ENCODE results near the gene ZFPL1. TPM values are rescaled to one million over a fixed set of nuclear protein-coding genes. Genes with fewer than 3 reads are reported as not detected.

The ZFPL1 gene
- total and polyA plus RNA-seq, 9 of the 15 experiments (the other 6 are each of a cell fraction or from before 2014, with no cell fraction given), result 3.7 to 37.5 (median 22.7) TPM

Small RNAs within 50 kb of the gene (microRNA-seq; reads per million reads assigned to microRNA genes)
- not detected for gene MIR6751 (ENCODE audit: borderline microRNAs expressed)

Small RNAs within 50 kb of the gene (small RNA-seq; reads per million reads assigned to genes)
- not detected for gene SNX15

Other genes starting within 250 kb of the ZFPL1 start
Only the 7 nearest of the 23 such genes appear.
- 0.16 TPM in 1 of 2 replicates, not detected in the other for gene NAALADL1, start 25.7 kb upstream of the ZFPL1 start, total RNA-seq (2014; rRNA removed)
- gene NAALADL1, start 25.7 kb upstream of the ZFPL1 start, total RNA-seq (2014; rRNA removed; fragmentation: Illumina TruSeq; extraction: Trizol), result not detected in 2 replicates
- gene NAALADL1, start 25.7 kb upstream of the ZFPL1 start, total RNA-seq (2015; rRNA removed; fragmentation: Illumina TruSeq; extraction: Trizol), result 0.07 TPM in 1 of 2 replicates, not detected in the other
- gene NAALADL1, start 25.7 kb upstream of the ZFPL1 start, total RNA-seq (2021), result 0.22 and 0.38 TPM in 2 replicates
- gene NAALADL1, start 25.7 kb upstream of the ZFPL1 start, polyA plus RNA-seq (2011; rRNA removed), result 0.06 and 0.16 TPM in 2 replicates
- gene NAALADL1, start 25.7 kb upstream of the ZFPL1 start, polyA plus RNA-seq (2014; fragmentation: Illumina TruSeq; extraction: Trizol), result 0.27 and 0.29 TPM in 2 replicates
- gene NAALADL1, start 25.7 kb upstream of the ZFPL1 start, polyA plus RNA-seq (2014; fragmentation: Nextera tagmentation; extraction: Ambion mirVana), result not detected
- gene NAALADL1, start 25.7 kb upstream of the ZFPL1 start, polyA plus RNA-seq (2014; rRNA removed), result 0.07 and 0.72 TPM in 2 replicates
- gene CDCA5, start 182 bp upstream of the ZFPL1 start, total RNA-seq (2014; rRNA removed), result 64.6 and 70.3 TPM in 2 replicates
- 48.2 and 50.0 TPM in 2 replicates for gene CDCA5, start 182 bp upstream of the ZFPL1 start, total RNA-seq (2014; rRNA removed; fragmentation: Illumina TruSeq; extraction: Trizol)
- 66.1 and 68.2 TPM in 2 replicates for gene CDCA5, start 182 bp upstream of the ZFPL1 start, total RNA-seq (2015; rRNA removed; fragmentation: Illumina TruSeq; extraction: Trizol)
- gene CDCA5, start 182 bp upstream of the ZFPL1 start, total RNA-seq (2021), result 89.9 and 94.3 TPM in 2 replicates
- 50.5 and 51.8 TPM in 2 replicates for gene CDCA5, start 182 bp upstream of the ZFPL1 start, polyA plus RNA-seq (2011; rRNA removed)
- 83.2 and 85.1 TPM in 2 replicates for gene CDCA5, start 182 bp upstream of the ZFPL1 start, polyA plus RNA-seq (2014; fragmentation: Illumina TruSeq; extraction: Trizol)
- gene CDCA5, start 182 bp upstream of the ZFPL1 start, polyA plus RNA-seq (2014; fragmentation: Nextera tagmentation; extraction: Ambion mirVana), result 10 to 100 TPM; 18.9 to 25.5 TPM
- gene CDCA5, start 182 bp upstream of the ZFPL1 start, polyA plus RNA-seq (2014; rRNA removed), result 85.2 and 86.6 TPM in 2 replicates
- gene VPS51, start 12.0 kb downstream of the ZFPL1 start, total RNA-seq (2014; rRNA removed), result 143 and 215 TPM in 2 replicates
- 16.9 and 20.6 TPM in 2 replicates for gene VPS51, start 12.0 kb downstream of the ZFPL1 start, total RNA-seq (2014; rRNA removed; fragmentation: Illumina TruSeq; extraction: Trizol)
- gene VPS51, start 12.0 kb downstream of the ZFPL1 start, total RNA-seq (2015; rRNA removed; fragmentation: Illumina TruSeq; extraction: Trizol), result 40.6 and 46.8 TPM in 2 replicates
- 89.3 and 103 TPM in 2 replicates for gene VPS51, start 12.0 kb downstream of the ZFPL1 start, total RNA-seq (2021)
- 49.7 and 83.5 TPM in 2 replicates for gene VPS51, start 12.0 kb downstream of the ZFPL1 start, polyA plus RNA-seq (2011; rRNA removed)
- gene VPS51, start 12.0 kb downstream of the ZFPL1 start, polyA plus RNA-seq (2014; fragmentation: Illumina TruSeq; extraction: Trizol), result 22.2 and 49.8 TPM in 2 replicates
- gene VPS51, start 12.0 kb downstream of the ZFPL1 start, polyA plus RNA-seq (2014; fragmentation: Nextera tagmentation; extraction: Ambion mirVana), result 1 to 10 TPM; 1.8 to 2.9 TPM
- gene VPS51, start 12.0 kb downstream of the ZFPL1 start, polyA plus RNA-seq (2014; rRNA removed), result 73.2 and 126 TPM in 2 replicates
- 18.6 and 20.6 TPM in 2 replicates for gene TM7SF2, start 27.6 kb downstream of the ZFPL1 start, total RNA-seq (2014; rRNA removed)
- gene TM7SF2, start 27.6 kb downstream of the ZFPL1 start, total RNA-seq (2014; rRNA removed; fragmentation: Illumina TruSeq; extraction: Trizol), result 3.2 and 3.7 TPM in 2 replicates
- gene TM7SF2, start 27.6 kb downstream of the ZFPL1 start, total RNA-seq (2015; rRNA removed; fragmentation: Illumina TruSeq; extraction: Trizol), result 7.0 and 7.9 TPM in 2 replicates
- gene TM7SF2, start 27.6 kb downstream of the ZFPL1 start, total RNA-seq (2021), result 21.4 and 21.8 TPM in 2 replicates
- gene TM7SF2, start 27.6 kb downstream of the ZFPL1 start, polyA plus RNA-seq (2011; rRNA removed), result 14.6 and 35.3 TPM in 2 replicates
- 14.3 and 18.6 TPM in 2 replicates for gene TM7SF2, start 27.6 kb downstream of the ZFPL1 start, polyA plus RNA-seq (2014; fragmentation: Illumina TruSeq; extraction: Trizol)
- gene TM7SF2, start 27.6 kb downstream of the ZFPL1 start, polyA plus RNA-seq (2014; fragmentation: Nextera tagmentation; extraction: Ambion mirVana), result 1 to 10 TPM; 1.2 to 1.4 TPM
- gene TM7SF2, start 27.6 kb downstream of the ZFPL1 start, polyA plus RNA-seq (2014; rRNA removed), result 20.4 and 22.0 TPM in 2 replicates
- 39.0 and 49.0 TPM in 2 replicates for gene ZNHIT2, start 33.5 kb downstream of the ZFPL1 start, total RNA-seq (2014; rRNA removed)
- gene ZNHIT2, start 33.5 kb downstream of the ZFPL1 start, total RNA-seq (2014; rRNA removed; fragmentation: Illumina TruSeq; extraction: Trizol), result 0.35 and 0.76 TPM in 2 replicates
- 7.0 and 8.6 TPM in 2 replicates for gene ZNHIT2, start 33.5 kb downstream of the ZFPL1 start, total RNA-seq (2015; rRNA removed; fragmentation: Illumina TruSeq; extraction: Trizol)
- 27.2 and 29.6 TPM in 2 replicates for gene ZNHIT2, start 33.5 kb downstream of the ZFPL1 start, total RNA-seq (2021)
- 2.5 and 3.7 TPM in 2 replicates for gene ZNHIT2, start 33.5 kb downstream of the ZFPL1 start, polyA plus RNA-seq (2011; rRNA removed)
- 0.59 and 2.9 TPM in 2 replicates for gene ZNHIT2, start 33.5 kb downstream of the ZFPL1 start, polyA plus RNA-seq (2014; fragmentation: Illumina TruSeq; extraction: Trizol)
- gene ZNHIT2, start 33.5 kb downstream of the ZFPL1 start, polyA plus RNA-seq (2014; fragmentation: Nextera tagmentation; extraction: Ambion mirVana), result under 1 TPM; 0.08 to 0.20 TPM
- gene ZNHIT2, start 33.5 kb downstream of the ZFPL1 start, polyA plus RNA-seq (2014; rRNA removed), result 23.4 and 24.3 TPM in 2 replicates
- 1,447 and 1,737 TPM in 2 replicates for gene FAU, start 37.9 kb downstream of the ZFPL1 start, total RNA-seq (2014; rRNA removed)
- 702 and 715 TPM in 2 replicates for gene FAU, start 37.9 kb downstream of the ZFPL1 start, total RNA-seq (2014; rRNA removed; fragmentation: Illumina TruSeq; extraction: Trizol)
- gene FAU, start 37.9 kb downstream of the ZFPL1 start, total RNA-seq (2015; rRNA removed; fragmentation: Illumina TruSeq; extraction: Trizol), result 990 and 995 TPM in 2 replicates
- 1,380 and 1,521 TPM in 2 replicates for gene FAU, start 37.9 kb downstream of the ZFPL1 start, total RNA-seq (2021)
- 562 and 568 TPM in 2 replicates for gene FAU, start 37.9 kb downstream of the ZFPL1 start, polyA plus RNA-seq (2011; rRNA removed)
- gene FAU, start 37.9 kb downstream of the ZFPL1 start, polyA plus RNA-seq (2014; fragmentation: Illumina TruSeq; extraction: Trizol), result 942 and 1,036 TPM in 2 replicates
- gene FAU, start 37.9 kb downstream of the ZFPL1 start, polyA plus RNA-seq (2014; fragmentation: Nextera tagmentation; extraction: Ambion mirVana), result 100 to 1,000 TPM; 433 to 575 TPM
- gene FAU, start 37.9 kb downstream of the ZFPL1 start, polyA plus RNA-seq (2014; rRNA removed), result 1,498 and 1,827 TPM in 2 replicates
- 129 and 180 TPM in 2 replicates for gene MRPL49, start 38.1 kb downstream of the ZFPL1 start, total RNA-seq (2014; rRNA removed)
- 65.5 and 74.3 TPM in 2 replicates for gene MRPL49, start 38.1 kb downstream of the ZFPL1 start, total RNA-seq (2014; rRNA removed; fragmentation: Illumina TruSeq; extraction: Trizol)
- 78.2 and 83.1 TPM in 2 replicates for gene MRPL49, start 38.1 kb downstream of the ZFPL1 start, total RNA-seq (2015; rRNA removed; fragmentation: Illumina TruSeq; extraction: Trizol)
- gene MRPL49, start 38.1 kb downstream of the ZFPL1 start, total RNA-seq (2021), result 86.8 and 88.5 TPM in 2 replicates
- 96.1 and 97.2 TPM in 2 replicates for gene MRPL49, start 38.1 kb downstream of the ZFPL1 start, polyA plus RNA-seq (2011; rRNA removed)
- gene MRPL49, start 38.1 kb downstream of the ZFPL1 start, polyA plus RNA-seq (2014; fragmentation: Illumina TruSeq; extraction: Trizol), result 123 and 127 TPM in 2 replicates
- gene MRPL49, start 38.1 kb downstream of the ZFPL1 start, polyA plus RNA-seq (2014; fragmentation: Nextera tagmentation; extraction: Ambion mirVana), result 100 to 1,000 TPM in 1 of 2 experiments, 10 to 100 TPM in 1; 76.2 to 132 TPM
- gene MRPL49, start 38.1 kb downstream of the ZFPL1 start, polyA plus RNA-seq (2014; rRNA removed), result 91.2 and 112 TPM in 2 replicates

Measured in K562 (cell line).